ENCODE measurements around the gene MTMR3. TPM values are rescaled to one million over a fixed set of nuclear protein-coding genes. Genes with fewer than 3 reads are reported as not detected.

Gene MTMR3
- polyA plus RNA-seq, 1 of the 3 experiments (the other 2 are of a cell fraction) = 20.4 TPM

GRCh38 chr22:30046716-30047363, 163.9 kb downstream of the MTMR3 start (continued):
- no peak for TF ChIP-seq ZBTB33 (IDR thresholded peaks at IDR 0.05; ENCODE audit: borderline replicate concordance, low read depth)
- no peak for TF ChIP-seq RXRA (IDR thresholded peaks at IDR 0.05; ENCODE audit: borderline replicate concordance, low read depth)
- no peak for TF ChIP-seq GATA2 (CRISPR knock-in tag; IDR thresholded peaks at IDR 0.05)
- TF ChIP-seq CHD2 (IDR thresholded peaks at IDR 0.05; ENCODE audit: low read length, partially characterized antibody) = no peak
- no peak for TF ChIP-seq SIN3A (IDR thresholded peaks at IDR 0.05; ENCODE audit: borderline replicate concordance, low read depth, low read length)

GRCh38 chr22:30047364-30047738, 164.4 kb downstream of the MTMR3 start:
- 100% methylated on average over 3 of the region's 3 CpGs for WGBS (ENCODE audit: low lambda C conversion rate)
- no peak overlapping the region for H3K9ac ChIP-seq
- ChIA-PET CTCF (interaction anchor here (0.9 kb wide), 1 partner anchor 41 kb away, joined by 3 read pairs; no protein-coding TSS in a partner anchor), POLR2A (interaction anchor here (1.1 kb wide), 1 partner anchor 12 kb away, joined by 3 read pairs; no protein-coding TSS in a partner anchor)
- no peak overlapping the region for H3K4me3 ChIP-seq (ENCODE audit: low read depth in 2 of 2, low read length in 1 of 2)
- no peaks in the 10 kb centered on the region for H4K20me1 ChIP-seq (ENCODE audit: insufficient read depth)
- TF ChIP-seq REST (IDR thresholded peaks at IDR 0.05; ENCODE audit: low read depth, low read length) (no peak), MAX (IDR thresholded peaks at IDR 0.05; ENCODE audit: low read depth) (no peak), TCF12 (IDR thresholded peaks at IDR 0.05) (no peak), SMC3 (IDR thresholded peaks at IDR 0.05; ENCODE audit: low read depth, low read length) (no peak), NRF1 (IDR thresholded peaks at IDR 0.05; ENCODE audit: low read depth, low read length) (no peak), EP300 (IDR thresholded peaks at IDR 0.05; ENCODE audit: borderline replicate concordance in 1 of 2, low read depth in 1 of 2, low read length in 1 of 2) (no peak), IRF3 (IDR thresholded peaks at IDR 0.05; ENCODE audit: low read depth, low read length) (no peak), PBX3 (IDR thresholded peaks at IDR 0.05) (no peak), FOXJ3 (CRISPR knock-in tag; IDR thresholded peaks at IDR 0.05) (no peak), NFIC (IDR thresholded peaks at IDR 0.05; ENCODE audit: borderline replicate concordance) (no peak), FOSL2 (IDR thresholded peaks at IDR 0.05; ENCODE audit: borderline replicate concordance, low read depth) (no peak), POLR2AphosphoS5 (IDR thresholded peaks at IDR 0.05; ENCODE audit: low read depth, low read length) (no peak), SIN3A (IDR thresholded peaks at IDR 0.05; ENCODE audit: borderline replicate concordance, low read depth, low read length) (no peak), RXRA (IDR thresholded peaks at IDR 0.05; ENCODE audit: borderline replicate concordance, low read depth) (no peak), MXI1 (IDR thresholded peaks at IDR 0.05; ENCODE audit: low read depth, low read length) (no peak), USF2 (IDR thresholded peaks at IDR 0.05; ENCODE audit: borderline replicate concordance, low read depth, low read length) (no peak)
- H3K36me3 ChIP-seq (replicated peaks in 1 of 2; ENCODE audit: control insufficient read depth in 1 of 2, insufficient read depth in 2 of 2, low read length in 1 of 2) = no peaks in the 10 kb centered on the region
- no peak overlapping the region for H3K4me2 ChIP-seq
- peaks cover 0 to 27% of the 10 kb centered on the region in 2 experiments; a peak in 3 of 4 replicates for H3K4me1 ChIP-seq (ENCODE audit: control insufficient read depth in 1 of 2, insufficient read depth in 2 of 2, low read depth in 1 of 2, low read length in 1 of 2)
- H3K9me3 ChIP-seq = no peaks in the 10 kb centered on the region
- no peak overlapping the region for H3K27ac ChIP-seq (ENCODE audit: low read depth in 2 of 2, low read length in 1 of 2)
- H2AFZ ChIP-seq (ENCODE audit: low read depth) = no peak overlapping the region
- peaks cover 21% of the 10 kb centered on the region for H3F3A ChIP-seq (replicated peaks; ENCODE audit: insufficient read depth)
- no peaks in the 10 kb centered on the region for H3K27me3 ChIP-seq (ENCODE audit: insufficient read depth)
- no peaks in the 10 kb centered on the region for H3K79me2 ChIP-seq (ENCODE audit: insufficient read depth)
- H3K9me2 ChIP-seq = no peaks in the 10 kb centered on the region
- no peak for DNase-seq
